Astrocyte of the cerebellum (primary cell): Measurements from ENCODE around the gene UBE2H.

ENCODE experiments used
- DNase-seq: peaks from one replicate; pipeline ENCODE4 v3.0.0-alpha.2; 2011; ENCODE audit warnings: low read depth
- H3K4me3 ChIP-seq: 2 replicates; pipeline ENCODE4 v1.5.1; 2011; ENCODE audit warnings: mild to moderate bottlenecking, low read depth, low read length, moderate library complexity
- in situ Hi-C: cut with HindIII; loops from 2 replicates; pipeline ENCODE4 v1.10.0; 2017; ENCODE audit warnings: low sequenced_read_pairs
- TF ChIP-seq, protein P1 (sequence below): IDR thresholded peaks from 2 replicates; pipeline ENCODE4 v1.5.1; 2012; ENCODE audit warnings: low read length, low read depth, moderate library complexity, mild to moderate bottlenecking; ENCODE audit errors: missing control alignments

UBE2H gene

DNA sequence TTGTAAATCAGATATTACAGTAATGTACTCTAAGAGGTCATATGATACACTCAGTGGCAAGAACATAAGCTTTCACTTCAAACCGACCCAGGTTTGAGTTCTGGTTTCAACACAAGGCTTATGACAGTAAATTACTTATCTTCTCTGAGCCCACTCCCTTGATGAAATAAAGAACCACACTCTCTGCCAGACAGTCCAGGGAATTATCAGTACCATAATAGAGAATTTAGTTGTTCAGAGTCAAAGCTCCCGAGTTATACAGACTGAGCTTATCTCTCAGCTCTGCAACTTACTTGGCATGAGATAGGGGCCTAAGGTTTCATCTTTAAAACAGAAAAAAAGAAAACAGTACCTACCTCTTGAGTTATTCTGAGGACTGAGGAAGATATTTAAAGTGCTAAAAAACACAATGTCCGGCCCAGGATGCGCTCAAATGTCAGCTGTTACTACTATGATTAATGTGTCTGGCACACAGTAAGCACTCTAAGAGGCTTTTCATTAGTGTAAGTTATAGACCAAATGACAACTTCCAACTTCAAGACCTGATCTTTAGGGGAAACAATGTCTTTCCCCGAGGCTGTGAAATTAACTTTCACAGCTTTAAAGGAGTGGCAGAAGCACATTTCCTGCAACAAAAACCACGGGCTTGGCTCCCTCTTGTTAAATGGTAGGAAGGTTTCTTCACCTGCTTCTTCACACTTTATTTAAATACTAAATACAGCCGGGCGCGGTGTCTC is 38.1 kb downstream of the UBE2H start:
- no peak for DNase-seq
- in situ Hi-C loops = no loop called here
- TF ChIP-seq, protein P1, sequence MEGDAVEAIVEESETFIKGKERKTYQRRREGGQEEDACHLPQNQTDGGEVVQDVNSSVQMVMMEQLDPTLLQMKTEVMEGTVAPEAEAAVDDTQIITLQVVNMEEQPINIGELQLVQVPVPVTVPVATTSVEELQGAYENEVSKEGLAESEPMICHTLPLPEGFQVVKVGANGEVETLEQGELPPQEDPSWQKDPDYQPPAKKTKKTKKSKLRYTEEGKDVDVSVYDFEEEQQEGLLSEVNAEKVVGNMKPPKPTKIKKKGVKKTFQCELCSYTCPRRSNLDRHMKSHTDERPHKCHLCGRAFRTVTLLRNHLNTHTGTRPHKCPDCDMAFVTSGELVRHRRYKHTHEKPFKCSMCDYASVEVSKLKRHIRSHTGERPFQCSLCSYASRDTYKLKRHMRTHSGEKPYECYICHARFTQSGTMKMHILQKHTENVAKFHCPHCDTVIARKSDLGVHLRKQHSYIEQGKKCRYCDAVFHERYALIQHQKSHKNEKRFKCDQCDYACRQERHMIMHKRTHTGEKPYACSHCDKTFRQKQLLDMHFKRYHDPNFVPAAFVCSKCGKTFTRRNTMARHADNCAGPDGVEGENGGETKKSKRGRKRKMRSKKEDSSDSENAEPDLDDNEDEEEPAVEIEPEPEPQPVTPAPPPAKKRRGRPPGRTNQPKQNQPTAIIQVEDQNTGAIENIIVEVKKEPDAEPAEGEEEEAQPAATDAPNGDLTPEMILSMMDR = no peak
- H3K4me3 ChIP-seq = no peak overlapping the region

DNA sequence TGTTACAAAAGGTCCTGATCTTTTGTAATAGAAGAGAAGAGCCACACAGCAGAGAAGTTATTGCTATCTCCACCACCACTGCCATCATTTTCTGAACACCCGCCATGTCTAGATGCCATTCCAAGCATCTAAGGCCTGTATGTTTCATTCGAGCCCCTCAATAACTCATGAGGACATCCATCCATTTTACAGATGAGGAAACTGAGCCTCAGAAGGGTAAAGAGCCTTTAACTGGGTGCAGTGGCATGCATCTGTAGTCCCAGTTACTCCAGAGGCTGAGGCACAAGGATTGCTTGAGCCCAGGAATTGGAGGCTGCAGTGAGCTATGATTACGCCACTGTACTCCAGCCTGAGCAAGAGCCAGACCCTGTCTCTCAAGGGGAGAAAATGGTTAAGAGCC is 39.3 kb downstream of the UBE2H start:
- TF ChIP-seq, protein P1 = no peak
- H3K4me3 ChIP-seq = no peak overlapping the region
- DNase-seq = no peak
- in situ Hi-C loops = no loop called here

- TF ChIP-seq, protein P1 = no peak
- in situ Hi-C loops = no loop called here
- H3K4me3 ChIP-seq = no peak overlapping the region
- DNase-seq = no peak
Measured at GRCh38 chr7:129911790-129912189, 41.0 kb downstream of the UBE2H start.

- in situ Hi-C loops = no loop called here
- TF ChIP-seq, protein P1 = no peak
- no peak for DNase-seq
- H3K4me3 ChIP-seq = no peak overlapping the region
Measured at GRCh38 chr7:129909669-129910068, 43.1 kb downstream of the UBE2H start.

GRCh38 chr7:129908181-129908580 is 44.6 kb downstream of the UBE2H start:
- TF ChIP-seq, protein P1 = no peak
- in situ Hi-C loops = no loop called here
- peak; percentile 66 for DNase-seq
- H3K4me3 ChIP-seq = no peak overlapping the region

DNA sequence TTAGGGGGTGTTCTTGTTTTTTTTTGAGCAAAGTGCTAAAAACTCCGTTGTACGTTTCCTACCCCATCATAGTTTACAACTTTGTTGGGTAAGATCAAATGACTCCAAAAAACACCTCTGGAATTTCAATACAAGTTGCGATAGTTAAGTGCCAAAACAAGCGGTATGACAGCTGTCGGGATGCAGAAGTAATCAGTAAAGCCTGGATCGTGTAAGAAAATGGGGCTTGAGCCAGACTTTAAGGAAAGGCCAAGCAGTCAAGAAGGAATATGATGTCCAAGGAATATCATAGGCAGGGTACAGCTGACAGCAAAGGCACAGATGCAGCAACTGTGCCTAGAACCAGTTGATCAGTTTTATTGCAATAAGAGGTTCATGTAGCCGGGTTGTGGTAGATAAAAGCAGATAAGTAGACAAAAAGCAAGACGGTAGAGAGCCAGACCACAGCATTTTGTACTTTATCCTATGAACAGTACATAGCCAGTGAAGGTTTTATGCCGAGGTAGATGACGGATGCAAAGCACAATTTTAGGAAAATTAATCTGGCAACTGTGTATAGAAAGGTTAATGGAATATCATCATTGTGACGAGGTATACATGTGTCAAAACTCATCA is 45.5 kb downstream of the UBE2H start:
- no peak overlapping the region for H3K4me3 ChIP-seq
- DNase-seq = no peak
- TF ChIP-seq, protein P1 = no peak
- in situ Hi-C loops = no loop called here
